IPS-NIHi7 (cell line): ENCODE measurements around the gene ZBTB17.

Source experiments
- DNase-seq: peaks from one replicate; pipeline ENCODE4 v3.0.0; 2012; ENCODE audit warnings: mixed read lengths; ENCODE audit errors: extremely low spot score

The ZBTB17 gene

GRCh38 chr1:15960808-15961207 is 15.1 kb downstream of the ZBTB17 start:
- no peak for DNase-seq

- no peak for DNase-seq
These were observed 16.0 kb downstream of the ZBTB17 start for GRCh38 chr1:15959827-15960446.

DNA sequence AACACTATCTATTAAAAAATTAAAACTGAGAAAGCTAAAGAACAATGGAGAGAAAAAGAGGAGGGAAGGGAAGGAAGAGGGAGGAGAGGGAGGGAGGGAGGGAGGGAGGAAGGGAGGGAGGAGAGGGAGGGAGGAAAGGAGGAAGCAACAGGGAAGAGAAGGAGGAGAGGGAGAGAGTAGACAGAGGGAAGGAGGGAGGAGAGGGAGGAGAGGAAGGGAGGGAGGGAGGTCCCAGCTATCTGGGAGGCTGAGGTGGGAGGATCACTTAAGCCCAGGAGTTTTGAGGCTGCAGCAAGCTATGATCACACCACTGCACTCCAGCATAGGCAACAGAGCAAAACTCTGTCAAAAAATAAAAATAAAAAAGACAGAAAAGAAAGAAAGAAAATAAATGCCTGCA is 16.5 kb downstream of the ZBTB17 start:
- DNase-seq = no peak

GRCh38 chr1:15958793-15959192 is 17.1 kb downstream of the ZBTB17 start:
- peak; percentile 10 for DNase-seq

- no peak for DNase-seq
These were observed 17.8 kb downstream of the ZBTB17 start for GRCh38 chr1:15958111-15958510.

DNA sequence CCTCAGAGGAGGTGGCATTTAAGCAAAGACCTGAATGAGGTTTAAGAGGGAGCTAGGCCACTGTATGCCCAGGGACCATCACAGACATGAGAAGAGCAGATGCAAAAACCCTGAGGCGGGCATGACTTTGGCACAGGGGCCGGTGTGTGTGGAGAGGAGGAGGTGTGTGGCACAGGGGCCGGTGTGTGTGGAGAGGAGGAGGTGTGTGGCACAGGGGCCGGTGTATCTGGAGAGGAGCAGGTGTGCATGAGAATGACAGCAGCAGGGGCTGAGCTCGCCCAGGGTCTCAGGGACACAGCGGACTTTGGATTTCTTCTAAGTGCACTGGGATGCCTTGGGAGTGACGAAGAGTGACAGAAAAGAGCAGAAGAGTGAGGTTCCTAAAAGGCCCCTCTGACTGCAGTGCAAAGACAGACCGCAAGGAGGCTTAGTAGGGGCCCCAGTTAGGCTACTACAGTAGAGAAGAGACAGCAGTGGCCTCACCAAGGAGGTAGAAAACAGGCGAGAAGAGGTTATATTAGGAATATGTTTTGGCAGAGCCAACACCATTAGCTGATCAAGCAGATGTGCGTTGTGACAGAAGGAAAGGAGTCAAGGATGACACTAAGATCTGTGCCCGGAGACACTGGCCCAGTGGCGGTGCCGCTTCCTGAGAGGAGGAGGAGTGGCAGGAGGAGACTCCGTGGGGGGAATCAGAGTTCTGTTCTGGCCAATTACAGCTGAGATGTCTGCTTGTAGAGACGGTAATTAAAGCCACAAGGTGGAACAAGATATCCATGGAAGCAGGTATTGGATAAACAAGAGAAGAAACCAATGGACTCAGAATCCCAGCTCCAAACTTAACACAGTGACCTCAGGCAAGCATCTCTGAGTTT is 18.4 kb downstream of the ZBTB17 start:
- DNase-seq = peak; percentile 70

DNA sequence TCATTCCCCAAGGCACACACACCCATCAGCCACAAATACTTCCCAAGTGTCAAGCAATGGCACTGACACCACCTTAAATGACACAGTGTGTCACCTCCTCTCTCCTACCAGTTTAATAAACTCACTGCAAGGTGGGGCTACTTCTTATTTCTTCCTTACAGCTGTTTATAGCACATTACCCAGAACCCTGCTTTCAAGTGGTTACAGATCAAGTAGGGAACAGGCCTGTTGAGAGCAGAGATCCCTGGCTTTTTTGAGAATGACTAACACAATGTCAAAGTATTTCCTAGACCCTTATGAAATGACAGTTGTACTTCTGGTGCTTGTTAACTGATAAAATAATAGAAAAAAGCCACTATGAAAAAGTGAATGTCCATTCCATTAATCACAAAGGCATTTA is 19.8 kb downstream of the ZBTB17 start:
- DNase-seq = no peak

- DNase-seq = no peak
These were observed 20.3 kb downstream of the ZBTB17 start for GRCh38 chr1:15955552-15955951.

DNA sequence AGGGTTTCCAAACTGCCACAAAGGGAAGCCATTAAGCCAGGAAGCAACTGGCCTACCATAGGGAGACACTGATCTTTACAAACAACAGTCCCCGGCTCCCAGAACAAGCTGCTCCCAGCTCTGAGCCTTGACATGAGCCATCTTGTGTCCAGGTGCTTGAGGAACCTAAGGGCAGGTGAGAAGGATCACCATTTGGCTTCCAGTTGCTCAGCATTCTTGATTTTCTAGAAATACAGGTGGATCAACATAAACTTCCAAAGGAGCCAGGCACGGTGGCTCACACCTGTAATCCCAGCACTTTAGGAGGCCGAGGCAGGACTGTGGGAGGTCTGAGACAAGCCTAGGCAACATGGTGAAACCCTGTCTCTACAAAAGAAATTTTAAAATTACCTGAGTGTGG is 21.6 kb downstream of the ZBTB17 start:
- no peak for DNase-seq

GRCh38 chr1:15953791-15954241 is 22.1 kb downstream of the ZBTB17 start:
- DNase-seq = no peak

DNA sequence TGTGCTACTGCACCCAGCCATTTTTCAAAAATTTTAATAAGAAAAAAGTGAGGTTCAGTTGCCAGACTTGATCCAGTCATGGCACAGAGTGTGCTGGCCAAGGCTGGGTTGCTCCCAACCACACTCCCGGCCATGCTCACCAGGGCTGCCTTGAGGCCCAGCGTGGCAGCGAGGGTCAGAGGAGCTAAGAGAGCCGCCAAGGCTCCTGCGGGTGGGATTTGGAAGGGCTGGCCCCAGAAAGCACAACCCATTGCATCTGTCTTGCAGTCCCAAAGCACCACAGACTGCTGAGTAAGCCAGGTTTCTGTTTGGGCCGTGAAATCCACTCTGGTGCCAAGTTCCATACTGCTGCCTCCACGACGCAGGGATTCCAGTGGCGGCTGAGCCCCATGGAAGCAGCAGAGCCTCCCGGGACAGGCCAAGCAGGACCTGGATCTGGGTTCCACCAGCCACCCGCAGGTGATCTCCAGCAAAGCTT is 22.6 kb downstream of the ZBTB17 start:
- DNase-seq = no peak

DNA sequence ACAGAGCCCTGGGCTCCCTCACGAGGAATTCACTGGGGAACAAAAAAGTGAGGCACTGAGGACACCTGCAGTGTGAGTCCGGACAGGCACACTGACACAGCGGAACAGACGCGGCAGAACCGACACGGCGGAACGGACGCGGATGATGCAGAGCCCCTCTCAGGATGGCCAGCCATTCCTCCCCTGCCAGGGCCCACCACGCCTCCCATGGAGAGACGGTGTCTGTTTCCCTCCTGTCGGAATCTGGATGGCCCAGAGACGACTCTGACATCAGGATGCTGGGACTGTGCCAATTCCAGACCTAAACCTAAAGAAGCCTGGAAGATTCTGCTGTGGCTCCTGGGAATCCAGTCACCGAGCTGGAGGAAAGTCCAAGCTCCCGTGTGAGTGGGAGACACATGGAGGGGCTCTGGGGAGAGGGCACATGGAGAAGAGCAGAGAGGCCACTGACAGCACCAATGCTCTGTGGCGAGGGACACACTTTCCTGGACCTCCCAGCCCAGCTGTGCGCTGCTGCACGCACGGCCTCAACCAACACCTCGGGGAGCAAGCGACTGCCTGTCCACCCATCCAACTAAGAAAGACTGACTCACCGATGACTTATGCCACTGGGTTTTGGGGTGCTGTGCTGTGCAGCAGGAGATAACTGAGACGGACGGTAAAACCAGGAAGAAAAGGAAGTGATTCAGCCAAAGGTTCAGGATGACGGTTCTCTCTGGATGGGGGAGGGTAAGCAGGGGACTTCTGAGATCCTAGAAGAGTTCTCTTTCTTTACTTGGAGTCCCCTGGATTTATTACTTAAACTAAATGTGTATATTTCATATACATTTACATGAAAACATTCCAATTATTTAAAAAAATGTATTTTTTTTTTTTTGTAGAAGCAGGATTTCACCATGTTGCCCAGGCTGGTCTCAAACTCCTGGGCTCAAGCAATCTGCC is 23.3 kb downstream of the ZBTB17 start:
- no peak for DNase-seq

DNA sequence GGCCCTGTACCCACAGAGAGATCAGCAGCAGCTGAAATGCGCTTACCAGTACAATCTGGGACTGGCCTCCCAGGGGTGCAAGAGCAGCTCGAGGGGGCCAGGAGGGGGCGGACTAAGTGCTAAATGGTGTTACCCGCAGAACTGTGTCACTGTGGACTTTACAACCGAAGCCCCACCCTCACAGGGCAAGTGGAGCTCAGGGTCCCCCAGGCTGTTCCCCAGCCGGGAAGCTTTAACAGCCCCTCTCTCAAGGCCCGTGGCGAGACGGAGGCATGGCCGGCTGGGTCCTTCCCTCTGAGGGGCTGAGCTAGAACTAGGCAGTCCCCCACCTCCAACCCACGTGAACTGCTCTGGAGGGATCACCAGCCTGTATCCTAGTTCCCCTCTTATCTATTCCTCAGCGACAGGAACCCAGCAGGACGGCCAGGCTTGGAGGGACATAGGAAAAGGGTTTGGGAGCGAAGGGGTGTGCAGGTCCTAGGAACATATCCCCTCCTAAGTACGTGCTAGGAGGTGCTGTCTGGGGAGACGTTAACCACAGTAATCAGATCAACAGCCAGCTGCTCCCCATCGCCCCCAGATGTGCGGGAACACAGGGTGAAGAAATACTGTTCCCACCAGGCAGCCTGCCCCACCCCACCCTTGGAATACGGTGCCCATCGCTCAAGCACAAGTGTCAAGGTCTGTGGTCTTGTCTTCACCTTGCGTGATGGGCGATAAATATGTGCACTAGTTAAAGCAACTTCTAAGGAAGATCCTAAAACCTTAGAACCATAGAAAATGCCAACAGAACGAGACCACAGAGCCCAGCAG is 24.4 kb downstream of the ZBTB17 start:
- no peak for DNase-seq

GRCh38 chr1:15950763-15951295 is 25.1 kb downstream of the ZBTB17 start:
- DNase-seq = no peak

GRCh38 chr1:15950302-15950701 is 25.6 kb downstream of the ZBTB17 start:
- DNase-seq = no peak

GRCh38 chr1:15949453-15950245 is 26.3 kb downstream of the ZBTB17 start:
- peak; percentile 78 for DNase-seq

DNA sequence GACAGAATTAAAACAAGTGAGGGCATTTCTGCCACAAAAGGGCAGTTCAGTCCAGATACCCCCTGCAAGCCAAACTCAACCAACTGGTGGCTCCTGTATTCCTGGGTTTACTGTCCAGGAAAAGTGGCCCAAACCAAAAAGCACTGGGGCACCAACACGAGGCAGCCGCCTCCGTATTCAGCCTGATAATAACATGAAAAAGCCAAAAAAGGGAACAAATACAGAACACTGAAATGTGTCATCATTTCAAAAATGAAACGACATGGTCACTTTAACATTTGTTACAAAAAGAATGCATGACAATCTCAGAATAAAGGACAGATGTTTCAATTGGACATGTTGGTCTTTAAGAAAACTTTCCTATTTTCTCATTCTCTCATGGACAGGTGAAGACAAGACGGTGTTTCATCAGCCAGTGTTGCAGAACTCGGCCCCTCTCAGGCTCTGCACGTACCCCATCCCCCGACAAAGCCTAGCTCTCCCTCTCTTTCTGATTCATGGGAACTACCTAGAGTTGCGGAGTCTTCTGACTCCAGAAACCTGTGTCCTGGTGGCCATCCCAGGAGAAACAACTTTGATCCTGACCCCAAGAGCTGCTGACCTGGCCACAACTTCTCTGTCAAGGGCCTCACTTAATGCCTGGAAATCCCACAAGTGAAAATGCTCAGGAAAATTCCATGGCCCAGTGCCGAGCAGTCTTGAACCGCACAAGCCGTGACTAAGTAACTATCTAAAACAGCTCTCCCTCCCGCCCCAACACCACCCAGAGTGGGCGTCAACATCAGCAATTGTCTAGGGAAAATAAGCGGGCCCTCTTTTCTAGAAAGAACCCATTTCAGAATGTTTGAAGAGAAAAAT is 27.1 kb downstream of the ZBTB17 start:
- DNase-seq = no peak

GRCh38 chr1:15948091-15948591 is 27.8 kb downstream of the ZBTB17 start:
- DNase-seq = no peak
